Activated CD4-positive, alpha-beta T cell treated with anti-CD3 and anti-CD28 coated beads for 1 hour (primary cell): ENCODE measurements around the gene NTN1.

Source experiments
- DNase-seq: peaks from one replicate; pipeline ENCODE4 v3.0.0-alpha.2; 2020

NTN1 gene

GRCh38 chr17:9006175-9006767 lies 15.0 kb upstream of the NTN1 start:
- no peak for DNase-seq

GRCh38 chr17:9007052-9007714 lies 14.1 kb upstream of the NTN1 start:
- no peak for DNase-seq

- no peak for DNase-seq
These were observed 12.2 kb upstream of the NTN1 start for GRCh38 chr17:9009096-9009495.

GRCh38 chr17:9009737-9010136 lies 11.6 kb upstream of the NTN1 start:
- DNase-seq: no peak

DNA sequence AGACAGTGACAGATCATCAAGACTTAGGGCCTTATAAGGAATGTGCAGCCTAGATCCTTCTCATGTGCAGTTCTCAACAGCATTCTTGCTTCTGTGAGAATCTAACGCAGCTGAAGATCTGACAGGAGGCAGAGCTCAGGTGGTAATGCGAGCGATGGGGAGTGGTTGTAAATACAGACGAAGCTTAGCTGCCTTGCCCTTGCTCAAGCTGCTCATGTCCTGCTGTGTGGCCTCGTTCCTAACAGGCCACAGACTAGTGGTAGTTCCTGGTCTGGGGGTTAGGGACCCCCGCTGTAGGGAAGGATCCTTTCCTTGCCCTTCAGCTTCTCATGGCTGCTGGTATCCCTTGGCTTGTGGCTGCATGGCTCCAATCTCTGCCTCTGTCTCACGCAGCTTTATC lies 10.3 kb upstream of the NTN1 start:
- no peak for DNase-seq

- no peak for DNase-seq
These were observed 4.3 kb upstream of the NTN1 start for GRCh38 chr17:9016941-9017552.

GRCh38 chr17:9018726-9019125 lies 2.6 kb upstream of the NTN1 start:
- no peak for DNase-seq

GRCh38 chr17:9020096-9020823 lies 1.1 kb upstream of the NTN1 start:
- DNase-seq: no peak

- no peak for DNase-seq
These were observed 519 bp upstream of the NTN1 start for GRCh38 chr17:9020824-9021157.

GRCh38 chr17:9021992-9022572 lies 772 bp downstream of the NTN1 start:
- DNase-seq: no peak

DNA sequence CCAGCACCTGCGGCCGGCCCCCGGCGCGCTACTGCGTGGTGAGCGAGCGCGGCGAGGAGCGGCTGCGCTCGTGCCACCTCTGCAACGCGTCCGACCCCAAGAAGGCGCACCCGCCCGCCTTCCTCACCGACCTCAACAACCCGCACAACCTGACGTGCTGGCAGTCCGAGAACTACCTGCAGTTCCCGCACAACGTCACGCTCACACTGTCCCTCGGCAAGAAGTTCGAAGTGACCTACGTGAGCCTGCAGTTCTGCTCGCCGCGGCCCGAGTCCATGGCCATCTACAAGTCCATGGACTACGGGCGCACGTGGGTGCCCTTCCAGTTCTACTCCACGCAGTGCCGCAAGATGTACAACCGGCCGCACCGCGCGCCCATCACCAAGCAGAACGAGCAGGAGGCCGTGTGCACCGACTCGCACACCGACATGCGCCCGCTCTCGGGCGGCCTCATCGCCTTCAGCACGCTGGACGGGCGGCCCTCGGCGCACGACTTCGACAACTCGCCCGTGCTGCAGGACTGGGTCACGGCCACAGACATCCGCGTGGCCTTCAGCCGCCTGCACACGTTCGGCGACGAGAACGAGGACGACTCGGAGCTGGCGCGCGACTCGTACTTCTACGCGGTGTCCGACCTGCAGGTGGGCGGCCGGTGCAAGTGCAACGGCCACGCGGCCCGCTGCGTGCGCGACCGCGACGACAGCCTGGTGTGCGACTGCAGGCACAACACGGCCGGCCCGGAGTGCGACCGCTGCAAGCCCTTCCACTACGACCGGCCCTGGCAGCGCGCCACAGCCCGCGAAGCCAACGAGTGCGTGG lies 1.5 kb downstream of the NTN1 start:
- no peak for DNase-seq

DNA sequence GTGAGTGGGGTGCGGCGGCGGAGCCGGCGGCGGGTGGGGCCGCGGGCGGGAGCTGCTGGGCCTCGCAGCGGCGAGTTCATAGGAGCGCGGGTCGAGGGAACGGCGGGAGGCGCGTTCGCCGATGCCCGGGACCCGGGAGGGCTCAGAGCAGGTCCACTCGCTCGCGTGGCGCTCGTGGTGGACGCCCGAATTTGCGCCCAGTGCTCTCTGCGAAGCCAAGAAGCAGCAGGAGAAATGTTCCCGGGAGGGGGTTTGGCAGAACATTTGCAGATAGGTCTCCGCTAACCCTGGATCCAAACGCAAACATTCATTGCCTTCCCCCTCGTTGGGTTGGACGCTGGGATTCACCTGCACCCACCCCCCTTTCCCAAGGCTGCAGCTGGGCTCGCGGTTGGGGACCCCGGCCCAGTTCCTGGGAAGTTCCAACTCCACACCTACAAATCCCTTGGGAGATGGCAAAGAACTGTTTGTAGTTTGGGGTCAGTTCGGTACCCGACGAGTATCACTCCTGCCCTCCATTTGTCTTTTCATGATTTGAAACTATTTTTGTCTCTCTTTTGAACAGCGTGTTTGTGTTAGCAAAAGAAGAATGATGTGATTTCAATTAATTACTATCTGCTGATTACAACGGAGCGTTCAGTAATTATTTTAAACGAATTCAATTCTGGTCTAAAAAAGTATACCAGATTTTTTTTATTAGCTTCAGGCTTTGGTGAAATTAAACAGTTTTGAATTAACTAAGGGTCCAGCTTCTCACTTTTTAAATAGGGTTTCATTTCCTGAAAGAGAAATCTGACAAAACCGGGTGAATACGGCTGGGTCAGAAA lies 2.3 kb downstream of the NTN1 start:
- DNase-seq: no peak

DNA sequence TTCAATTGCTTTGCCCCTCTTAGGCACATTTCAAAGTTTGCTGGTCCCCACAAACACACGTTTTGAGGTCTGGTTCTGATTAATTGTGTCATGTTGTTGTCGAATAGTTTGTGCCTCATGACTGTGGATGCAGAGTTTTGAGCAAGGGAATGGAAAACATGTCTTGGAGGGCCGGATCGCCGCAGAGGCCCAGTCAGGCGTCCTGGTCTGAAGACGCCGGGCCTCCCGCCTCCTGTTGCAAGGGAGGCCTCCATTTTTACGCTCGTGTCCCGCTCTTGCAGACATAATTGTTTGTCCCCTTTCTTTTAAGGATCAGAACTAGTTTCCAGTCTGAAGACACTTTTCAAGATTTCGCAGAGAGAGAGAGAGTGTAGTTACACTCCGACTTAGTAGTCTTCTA lies 3.2 kb downstream of the NTN1 start:
- DNase-seq: no peak

GRCh38 chr17:9026741-9027140 lies 5.4 kb downstream of the NTN1 start:
- no peak for DNase-seq

DNA sequence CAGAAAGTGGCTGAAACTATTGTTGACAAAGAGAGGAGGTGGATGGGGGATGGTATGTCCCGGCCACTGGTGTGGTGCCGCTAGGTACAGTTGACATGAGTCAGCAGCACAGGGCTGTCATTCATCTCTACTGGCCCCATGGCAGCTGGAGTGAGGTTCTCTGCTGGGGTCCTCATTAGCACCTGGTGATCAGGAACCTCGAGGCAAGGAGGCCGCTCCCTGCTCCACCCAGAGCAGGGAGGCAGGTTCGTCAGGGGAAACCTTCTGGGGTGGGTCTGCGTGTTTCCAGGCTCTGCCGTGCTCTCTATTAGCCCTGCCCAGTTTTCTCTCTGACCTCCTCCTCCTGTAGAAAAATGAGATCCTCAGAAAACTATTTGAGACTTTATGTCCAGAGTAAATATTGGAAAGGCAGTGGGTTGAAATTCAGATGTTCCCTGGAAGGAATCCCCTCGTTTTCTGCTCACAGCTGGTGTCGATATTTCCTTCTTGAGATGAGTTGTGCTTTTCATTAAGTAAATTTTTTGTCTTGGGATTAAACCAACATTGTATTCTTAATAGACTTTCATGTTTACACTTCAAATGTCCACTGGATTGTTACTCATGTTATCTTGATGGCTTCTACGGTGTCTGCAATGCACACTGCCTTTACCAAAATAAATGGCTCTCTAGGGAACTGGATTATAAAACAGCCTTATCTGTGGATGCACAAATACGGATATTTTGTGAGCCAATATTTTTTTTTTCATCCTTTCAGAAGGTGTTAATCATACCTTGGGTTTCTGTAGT lies 7.1 kb downstream of the NTN1 start:
- DNase-seq: no peak

DNA sequence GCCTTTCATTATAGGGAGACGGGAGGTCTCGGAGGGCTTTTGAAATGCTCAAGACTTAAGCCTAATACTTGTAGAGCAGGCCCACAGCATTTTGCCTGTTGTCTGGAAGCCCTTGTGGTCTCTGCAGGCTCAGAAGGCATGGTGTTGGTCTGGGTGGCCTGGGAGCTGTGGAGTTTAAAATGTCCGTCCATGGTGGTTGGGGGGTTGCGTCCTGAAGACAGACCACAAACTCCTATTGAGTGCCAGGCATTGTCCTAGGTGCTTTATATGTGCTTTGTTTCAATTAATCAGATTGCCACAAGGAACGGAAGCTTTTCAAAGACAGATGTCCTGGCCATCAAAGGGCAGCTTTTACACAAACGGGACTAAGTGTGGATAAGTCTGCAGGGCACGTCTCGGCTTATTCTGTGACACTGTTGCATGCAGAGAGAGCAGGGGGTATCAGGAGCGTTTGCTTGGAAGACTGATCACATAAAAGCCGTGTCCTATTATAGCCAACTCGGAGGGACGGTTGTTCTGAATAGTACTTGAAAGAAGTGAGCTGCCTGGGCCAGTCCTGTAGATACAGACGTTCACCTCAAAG lies 7.8 kb downstream of the NTN1 start:
- no peak for DNase-seq

- no peak for DNase-seq
These were observed 10.8 kb downstream of the NTN1 start for GRCh38 chr17:9032151-9032550.

GRCh38 chr17:9032583-9032982 lies 11.3 kb downstream of the NTN1 start:
- no peak for DNase-seq

DNA sequence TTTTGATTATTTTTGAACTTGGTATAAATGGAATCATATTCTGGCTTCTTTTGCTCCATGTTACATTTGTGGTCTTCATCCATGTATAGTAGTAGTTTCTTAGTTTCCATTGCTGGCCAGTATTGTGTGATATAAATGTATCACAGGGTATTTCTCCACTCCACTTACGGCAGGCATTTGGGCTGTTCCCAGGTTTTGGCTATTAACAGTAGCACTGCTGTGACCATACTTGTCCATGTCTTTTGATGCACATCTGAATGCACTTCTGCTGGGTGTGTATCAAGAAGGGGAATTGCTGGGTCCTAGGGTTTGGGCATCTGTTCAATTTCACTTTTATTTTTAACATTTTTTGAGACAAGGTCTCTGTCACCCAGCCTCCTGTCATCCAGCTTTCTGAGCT lies 13.9 kb downstream of the NTN1 start:
- no peak for DNase-seq

DNA sequence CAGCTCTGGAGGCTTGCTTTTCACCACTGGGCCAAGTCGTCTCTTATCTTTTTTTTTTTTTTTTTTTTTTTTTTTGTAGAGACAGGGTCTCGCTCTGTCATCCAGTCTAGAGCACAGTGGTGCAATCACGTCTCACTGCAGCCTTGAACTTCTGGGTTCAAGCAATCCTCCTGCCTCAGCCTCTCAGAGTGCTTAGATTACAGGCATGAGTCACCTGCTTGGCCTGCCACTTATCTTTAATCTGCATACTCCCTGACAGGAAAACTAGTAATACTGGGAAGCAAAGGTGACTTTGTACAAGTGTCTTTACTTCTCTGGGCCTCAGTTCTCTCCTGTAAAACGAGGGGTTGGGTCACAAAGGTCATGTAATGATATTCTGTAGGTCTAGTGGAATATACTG lies 15.0 kb downstream of the NTN1 start:
- no peak for DNase-seq

GRCh38 chr17:9037736-9038135 lies 16.4 kb downstream of the NTN1 start:
- DNase-seq: no peak
